HG02763 (cell line): ENCODE results near the gene BABAM2.
"Not testable (repeated sequence)": the region's sequence is repeated elsewhere in the genome, so short reads cannot be mapped to it uniquely, and the experiment has no call there.

Experiments used
- ATAC-seq: cut with Tn5 transposase; IDR thresholded peaks from one replicate; pipeline ENCODE4 v1.9.1; 2021; ENCODE audit warnings: mild to moderate bottlenecking, moderate library complexity; ENCODE audit not compliant: unreplicated experiment

The BABAM2 gene

DNA sequence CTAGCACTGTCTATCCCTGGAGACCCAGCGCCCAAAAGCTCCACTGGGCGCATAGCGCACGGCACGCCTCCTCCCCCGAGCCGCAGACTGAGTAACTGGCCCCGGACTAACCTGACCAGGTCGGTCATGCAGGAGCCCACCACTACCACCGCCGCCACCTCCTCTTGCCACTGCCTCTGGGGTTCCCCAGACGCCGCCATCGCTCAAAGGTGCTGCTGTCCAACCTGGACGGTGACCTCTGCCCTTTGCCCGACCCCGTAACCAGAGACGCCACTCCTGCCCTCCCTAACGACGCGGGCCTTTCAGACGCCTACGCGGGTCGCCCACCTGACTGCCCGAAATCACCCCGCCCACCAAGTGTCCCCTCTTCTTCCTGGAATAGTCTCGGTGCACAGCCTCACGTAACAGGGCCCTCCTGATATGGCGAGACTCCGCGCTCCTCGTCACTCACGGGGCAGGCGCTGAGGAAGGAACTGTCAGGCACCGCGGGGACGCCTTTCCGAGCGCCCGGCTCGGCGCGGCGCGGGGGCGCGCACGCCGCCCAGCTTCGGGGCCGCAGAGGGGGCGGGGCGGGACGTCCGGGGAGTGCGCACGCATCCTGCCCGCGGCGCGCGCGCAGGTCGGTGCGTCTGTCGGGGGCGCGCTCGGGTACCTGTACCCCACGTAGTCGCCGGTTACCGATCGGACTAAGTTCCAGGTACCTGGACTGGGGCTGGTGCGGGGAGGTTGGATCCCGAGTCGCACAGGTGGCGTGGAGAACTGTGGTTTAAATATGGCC lies at the start of gene BABAM2, which contains the start of gene RBKS:
TSS of gene BABAM2 (plus strand) at position 584 of the 778 bp plus-strand sequence. CDS start 3,828 bp downstream, outside the sequence.
TSS of gene RBKS (minus strand) at position 242 of the 778 bp plus-strand sequence. CDS start at position 200, 42 bp downstream.
- peak; percentile 75 for ATAC-seq

DNA sequence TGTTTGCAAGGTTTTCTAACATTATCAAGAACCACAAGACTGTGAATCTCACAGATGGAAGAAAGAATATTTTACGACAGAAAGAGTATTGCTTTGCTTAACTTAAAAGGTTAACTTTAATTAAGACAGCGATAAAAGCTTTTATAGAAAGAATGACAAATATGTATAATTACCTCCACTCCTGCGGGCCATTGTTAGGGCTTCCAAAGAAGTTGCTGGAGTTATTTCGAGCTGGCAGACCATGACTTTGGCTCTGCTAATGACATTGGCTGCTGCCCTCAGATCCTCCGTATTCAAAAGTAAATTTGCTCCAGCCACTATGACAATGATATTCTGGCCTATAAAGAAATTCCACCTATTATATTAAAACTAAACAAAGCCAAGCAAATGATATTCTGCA lies 47.6 kb upstream of the BABAM2 start:
- ATAC-seq = no peak

DNA sequence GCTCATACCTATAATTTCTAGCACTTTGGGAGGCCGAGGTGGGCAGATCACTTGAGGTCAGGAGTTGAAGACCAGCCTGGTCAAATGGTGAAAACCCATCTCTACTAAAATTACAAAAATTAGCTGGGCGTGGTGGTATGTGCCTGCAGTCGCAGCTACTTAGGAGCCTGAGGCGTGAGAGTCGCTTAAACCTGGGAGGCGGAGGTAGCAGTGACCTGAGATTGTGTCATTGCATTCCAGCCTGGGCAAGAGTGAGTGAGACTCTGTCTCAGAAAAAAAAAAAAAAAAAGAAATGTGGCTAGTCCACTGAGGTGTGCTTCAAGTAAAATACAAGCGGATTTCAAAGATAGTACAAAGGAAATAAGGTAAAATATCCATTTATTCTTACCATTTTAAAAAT lies 46.5 kb upstream of the BABAM2 start:
- no peak for ATAC-seq

DNA sequence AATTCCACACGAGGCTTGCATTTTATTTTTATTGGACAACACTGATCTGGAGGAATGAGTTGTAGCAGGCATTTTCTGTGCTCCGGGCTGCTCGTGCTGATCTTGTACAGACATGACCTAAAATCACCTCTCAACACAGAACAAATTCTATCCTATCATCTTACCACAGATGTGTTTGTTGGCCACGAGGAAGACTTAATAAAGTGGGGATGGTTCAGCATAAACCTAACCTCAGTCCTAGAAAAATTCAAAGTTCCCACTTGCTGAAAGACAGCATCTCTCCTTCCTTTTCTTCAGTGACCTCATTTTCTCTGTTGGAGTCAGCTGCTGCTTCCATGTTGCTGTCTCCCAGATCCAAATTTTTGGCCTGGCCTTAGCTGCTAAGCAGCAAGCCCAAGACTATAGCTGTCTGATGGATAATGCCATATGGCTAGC lies 45.7 kb upstream of the BABAM2 start:
- no peak for ATAC-seq

DNA sequence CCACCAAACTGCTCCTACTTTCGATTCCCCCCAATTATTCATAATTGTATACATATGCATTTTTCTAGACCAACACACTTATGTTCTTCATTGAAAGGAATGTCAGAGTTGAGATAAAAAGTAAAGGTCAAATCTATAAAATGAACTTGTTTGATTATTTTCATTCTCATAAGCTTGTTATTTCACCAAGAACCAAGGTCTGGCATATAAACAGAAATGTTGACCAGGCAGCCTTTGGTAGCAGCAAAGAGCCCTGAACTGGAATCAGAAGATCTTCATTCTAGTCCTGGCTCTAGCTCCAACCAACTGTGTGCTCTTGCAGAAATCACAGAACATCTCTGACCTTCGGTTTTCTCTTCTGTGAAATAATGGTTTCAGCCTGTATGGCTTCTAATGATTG lies 43.2 kb upstream of the BABAM2 start:
- ATAC-seq = no peak

DNA sequence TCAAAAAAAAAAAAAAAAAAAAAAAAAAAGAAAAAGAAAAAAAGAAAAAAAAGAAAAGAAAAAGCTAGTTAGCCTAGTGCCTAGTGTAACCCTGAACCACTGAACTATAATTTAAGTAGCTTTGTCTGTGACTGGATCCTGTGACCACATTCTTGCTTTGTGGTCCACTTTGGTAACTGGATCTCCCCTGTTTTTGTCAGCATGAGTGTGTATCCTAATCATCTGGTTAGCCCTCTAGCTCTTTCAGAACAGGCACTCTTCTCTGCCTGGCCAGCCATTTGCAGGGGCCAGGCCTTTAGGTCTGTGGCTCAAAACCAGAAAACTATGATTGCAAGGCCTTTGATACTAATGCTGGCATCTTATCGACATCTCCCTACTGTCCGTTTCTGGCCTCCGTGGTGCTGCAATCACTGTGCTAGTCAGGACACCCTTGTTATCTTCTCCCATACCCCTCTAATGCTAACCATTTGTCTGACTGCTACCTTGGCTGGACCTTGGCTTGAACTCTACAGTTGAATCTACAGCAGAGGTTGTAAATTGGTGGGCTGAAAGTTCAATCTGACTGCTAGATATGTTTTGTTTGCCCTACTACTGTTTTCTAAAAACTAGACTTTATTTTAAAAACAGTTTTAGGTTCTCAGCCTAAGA lies 40.8 kb upstream of the BABAM2 start:
- no peak for ATAC-seq

DNA sequence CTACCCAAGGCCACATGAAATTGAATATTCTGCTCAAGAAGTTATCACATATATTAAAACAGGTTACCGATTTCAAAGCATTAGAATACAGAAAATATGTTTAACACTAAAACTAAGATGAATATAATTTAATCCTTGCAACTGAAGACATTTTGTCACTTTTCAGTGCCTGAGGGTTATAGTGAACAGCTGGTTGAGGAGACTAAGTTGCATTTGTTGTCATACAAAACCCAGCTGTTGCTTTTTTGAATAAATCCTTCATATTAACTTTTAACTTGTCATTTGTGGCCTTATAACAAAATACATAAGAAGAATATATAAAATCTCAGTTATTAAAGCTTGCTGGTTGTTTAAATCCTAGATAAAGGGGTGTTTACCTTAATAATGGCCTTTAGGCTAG lies 37.8 kb upstream of the BABAM2 start:
- ATAC-seq = no peak

DNA sequence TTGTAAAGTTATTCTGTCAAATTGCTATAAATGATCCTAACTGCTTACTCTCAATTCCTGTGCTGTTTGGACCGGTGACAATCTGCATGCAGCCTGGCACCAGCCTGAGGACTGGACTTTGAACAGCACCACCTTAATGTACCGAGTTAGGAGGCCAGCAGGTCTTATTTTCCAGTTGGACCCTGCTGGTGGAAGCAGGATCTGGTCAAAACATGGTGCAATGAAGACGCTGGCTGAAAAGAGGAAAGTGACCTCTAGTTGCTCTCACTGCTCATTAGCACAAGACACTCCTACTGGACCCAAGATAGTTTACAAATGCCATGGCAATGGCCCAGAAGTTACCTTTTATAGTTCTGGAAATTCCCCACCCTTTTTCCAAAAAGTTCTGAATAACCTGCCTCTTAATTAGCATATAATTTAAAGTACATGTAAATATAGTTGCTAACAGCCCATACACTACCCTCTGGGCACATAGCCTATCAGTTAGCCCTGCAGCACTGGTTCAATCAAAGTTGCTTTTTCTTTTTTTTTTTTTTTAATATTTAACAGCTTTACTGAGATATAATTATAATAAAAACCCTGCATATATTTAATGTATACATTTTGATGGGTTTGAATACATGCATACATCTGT lies 36.2 kb upstream of the BABAM2 start:
- no peak for ATAC-seq

DNA sequence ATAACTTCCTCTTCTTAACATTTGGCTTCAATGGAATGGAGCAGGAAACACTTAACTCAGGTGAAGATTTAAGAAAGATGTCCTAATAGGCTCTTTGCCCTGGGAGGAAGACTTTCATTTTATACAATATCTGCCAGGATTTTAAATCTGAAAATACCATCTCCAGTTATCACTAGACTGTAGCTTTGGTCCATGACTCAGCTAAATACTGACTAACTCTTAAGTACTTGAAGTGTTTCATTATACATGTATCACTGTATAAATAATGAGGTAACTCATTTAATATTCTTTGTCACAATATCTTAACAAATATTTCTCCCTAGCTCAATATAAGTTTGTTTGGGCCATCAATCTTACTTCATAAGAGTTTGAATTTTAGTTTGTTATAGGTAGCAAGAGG lies 35.1 kb upstream of the BABAM2 start:
- ATAC-seq = no peak

DNA sequence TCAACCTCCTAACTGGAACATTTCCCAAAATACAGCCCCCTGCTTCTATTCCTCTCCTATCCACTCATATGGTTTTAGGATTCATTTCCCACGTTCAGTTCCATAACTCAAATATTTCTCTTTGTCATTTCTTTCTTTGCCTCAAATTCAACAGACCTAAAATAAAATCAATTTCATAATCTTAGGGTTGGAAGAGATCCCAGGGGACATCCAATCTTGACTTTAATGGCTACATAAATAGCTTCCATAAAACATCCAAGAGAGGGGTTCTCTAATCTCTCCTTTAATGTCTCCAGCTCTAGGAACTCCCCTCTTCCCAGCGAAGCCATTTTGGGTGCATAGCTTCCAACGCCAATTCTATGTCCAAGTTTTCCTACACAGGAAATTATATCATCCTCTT lies 34.1 kb upstream of the BABAM2 start:
- ATAC-seq = no peak

DNA sequence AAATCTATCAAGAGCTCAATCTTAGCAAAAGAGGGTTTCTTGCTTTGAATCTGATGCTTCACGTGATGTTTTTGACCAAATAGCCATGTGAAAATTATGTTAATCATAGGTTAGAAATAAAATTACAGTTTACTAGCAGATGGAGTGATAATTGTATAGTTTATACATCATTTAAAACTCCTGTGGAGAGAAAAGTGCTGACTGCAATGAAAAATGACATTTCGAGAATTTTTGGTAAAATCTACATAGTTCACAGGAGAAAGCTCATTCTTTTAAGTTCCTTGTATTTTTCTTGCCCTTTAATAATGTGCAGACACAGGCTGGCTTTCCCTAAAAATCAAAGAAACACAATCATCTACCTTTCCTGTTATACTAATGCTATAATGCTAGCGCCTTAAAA lies 33.6 kb upstream of the BABAM2 start:
- no peak for ATAC-seq

DNA sequence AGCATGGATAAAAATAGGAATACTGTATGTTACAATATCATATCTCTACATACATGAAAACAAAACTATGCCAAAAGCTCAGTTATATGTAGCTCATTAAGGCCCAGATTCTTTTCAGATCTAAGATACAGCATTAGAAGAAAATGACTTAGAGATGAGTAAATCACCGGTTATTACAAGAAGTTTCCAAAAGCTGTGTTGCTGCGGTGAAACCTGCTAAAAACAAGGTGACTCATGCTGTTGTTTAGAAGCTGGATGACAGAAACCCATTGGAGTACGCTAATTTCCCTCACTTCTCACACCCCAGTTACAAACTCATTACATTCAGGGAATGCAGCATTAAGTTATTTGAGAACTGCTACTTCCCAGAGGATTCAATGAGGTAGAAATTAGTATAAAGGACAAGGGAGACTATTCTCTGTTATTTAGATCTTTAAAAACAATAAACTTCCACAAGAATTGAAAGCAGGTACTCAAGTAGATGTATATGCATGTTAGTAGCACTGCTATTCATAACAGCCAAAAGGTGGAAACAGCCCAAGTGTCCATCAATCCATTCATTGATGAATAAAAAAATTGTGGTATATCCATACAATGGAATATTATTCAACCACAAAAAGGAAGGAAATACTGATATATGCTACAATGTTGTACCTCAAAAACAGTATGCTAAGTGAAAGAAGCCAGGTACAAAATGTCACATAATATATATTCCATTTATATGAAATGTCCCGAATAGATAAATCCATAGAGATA lies 32.9 kb upstream of the BABAM2 start:
- no peak for ATAC-seq

DNA sequence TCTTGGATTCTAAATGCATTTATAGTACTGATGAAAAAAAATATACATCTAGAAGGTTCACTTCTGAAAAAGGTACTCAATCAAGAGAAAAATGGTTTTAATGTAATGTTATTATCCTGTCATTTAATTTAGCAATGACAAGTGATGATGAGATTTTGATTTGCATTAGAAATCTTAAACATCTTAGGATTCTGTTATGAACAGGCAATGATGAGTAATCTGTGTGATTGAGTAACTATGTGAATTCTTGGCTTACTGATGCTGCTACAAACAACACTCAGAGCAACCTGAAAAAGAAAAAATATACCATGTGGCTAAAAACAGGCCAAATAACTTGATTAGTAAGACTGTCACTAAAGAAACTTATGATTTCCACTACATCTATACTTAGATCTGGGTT lies 30.4 kb upstream of the BABAM2 start:
- no peak for ATAC-seq

DNA sequence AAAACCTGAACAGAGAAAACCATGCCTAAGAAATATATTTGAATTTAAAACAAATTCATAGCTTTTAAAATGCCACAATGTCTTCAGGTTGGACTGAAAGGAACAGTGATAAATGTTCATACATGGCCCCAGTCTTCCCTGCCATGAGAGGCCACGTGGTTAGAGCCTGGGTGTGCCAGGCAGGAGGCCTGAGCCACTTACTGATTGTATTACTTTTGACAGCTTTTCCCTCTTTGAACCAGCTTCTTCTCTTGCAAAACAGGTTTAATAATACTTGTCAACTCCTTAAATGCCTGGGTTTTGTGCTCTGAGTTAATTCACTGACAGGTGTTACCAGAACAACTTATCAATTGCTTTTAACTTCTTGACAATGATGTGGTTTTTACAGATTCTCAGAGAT lies 27.4 kb upstream of the BABAM2 start:
- no peak for ATAC-seq

DNA sequence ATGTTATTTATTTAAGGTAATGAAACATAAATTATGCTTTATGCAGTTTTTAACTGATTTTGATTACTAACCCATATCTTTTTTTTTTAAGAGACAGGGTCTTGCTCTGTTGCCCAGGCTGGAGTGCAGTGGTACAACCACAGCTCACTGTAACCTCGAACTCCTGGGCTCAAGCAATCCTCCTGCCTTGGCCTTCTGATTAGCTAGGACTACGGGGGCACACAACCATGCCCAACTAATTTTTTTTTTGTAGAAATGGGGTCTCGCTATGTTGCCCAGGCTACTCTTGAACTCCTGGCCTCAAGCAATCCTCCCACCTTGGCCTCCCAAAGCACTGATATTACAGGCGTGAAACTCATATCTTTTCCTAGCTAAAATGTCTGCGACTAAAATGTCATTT lies 26.6 kb upstream of the BABAM2 start:
- ATAC-seq = not testable (repeated sequence)

DNA sequence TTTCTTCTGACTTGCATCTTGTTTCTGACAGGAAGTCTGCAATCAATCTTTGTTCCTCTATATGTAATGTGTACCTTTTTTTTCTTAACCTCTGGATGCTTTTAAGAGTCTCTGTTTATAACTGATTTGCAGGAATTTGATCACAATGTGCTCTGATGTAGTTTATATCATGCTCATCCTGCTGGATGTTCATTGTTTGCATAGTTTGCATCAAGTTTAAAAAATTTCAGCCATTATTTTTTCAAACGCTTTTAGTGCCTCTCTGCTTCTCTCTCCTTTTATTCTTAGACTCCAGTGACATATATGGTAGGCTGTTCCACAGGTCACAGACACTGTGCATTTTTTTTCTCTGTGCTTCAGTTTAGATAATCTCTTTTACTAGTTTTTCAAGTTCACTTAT lies 24.3 kb upstream of the BABAM2 start:
- no peak for ATAC-seq

DNA sequence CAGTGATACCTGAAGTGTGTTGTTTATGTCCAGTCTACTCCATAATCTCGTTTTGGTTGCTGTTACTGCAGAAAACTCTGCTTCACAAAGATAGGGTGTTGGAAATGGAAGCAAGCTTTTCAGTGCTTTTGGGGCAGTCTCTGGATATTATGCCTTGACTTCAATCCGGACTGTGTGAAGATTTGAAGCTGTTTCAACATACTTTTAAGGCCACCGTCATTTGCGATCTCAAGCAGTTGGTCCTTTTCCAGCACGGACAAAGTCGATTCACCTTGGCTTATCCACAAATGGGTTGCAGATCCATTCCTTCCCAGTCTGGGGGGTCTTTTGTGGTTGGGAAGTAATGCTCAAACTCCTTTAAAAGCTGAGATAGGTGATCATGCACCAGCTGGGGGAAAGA lies 20.8 kb upstream of the BABAM2 start:
- ATAC-seq = no peak

DNA sequence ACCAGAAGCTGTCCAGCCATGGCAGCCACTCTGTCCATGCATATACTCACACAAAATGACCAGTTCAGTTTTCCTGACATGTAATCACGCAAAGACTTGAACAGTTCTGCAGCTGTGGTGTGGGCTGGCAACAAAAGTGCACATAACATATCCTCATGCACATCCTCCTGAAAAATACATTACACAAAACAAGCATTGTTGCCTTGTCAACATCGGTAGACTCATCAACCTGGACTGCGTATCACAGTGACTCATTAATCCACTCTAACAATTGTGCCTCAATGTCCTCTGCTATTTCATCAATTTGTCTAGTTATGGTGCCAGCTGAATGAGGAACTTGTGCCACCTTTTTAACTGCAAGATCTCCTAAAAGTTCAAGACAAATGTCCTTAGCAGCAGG lies 19.8 kb upstream of the BABAM2 start:
- ATAC-seq = no peak

DNA sequence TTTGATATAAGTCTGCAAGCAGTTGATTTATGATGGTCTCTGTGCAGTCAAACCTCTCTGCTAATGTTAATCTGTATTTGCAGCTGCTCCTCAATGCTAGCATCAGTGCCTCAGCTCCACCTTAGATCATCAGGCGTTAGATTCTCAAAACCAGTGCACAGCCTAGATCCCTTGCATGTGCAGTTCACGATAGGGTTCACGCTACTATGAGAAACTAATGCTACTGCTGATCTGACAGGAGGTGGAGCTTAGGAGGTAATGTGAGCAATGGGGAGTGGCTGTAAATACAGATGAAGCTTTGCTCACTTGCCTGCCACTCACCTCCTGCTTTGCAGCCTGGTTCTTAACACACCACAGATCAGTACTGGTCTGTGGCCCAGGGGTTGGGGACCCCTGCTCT lies 18.7 kb upstream of the BABAM2 start:
- ATAC-seq = no peak

DNA sequence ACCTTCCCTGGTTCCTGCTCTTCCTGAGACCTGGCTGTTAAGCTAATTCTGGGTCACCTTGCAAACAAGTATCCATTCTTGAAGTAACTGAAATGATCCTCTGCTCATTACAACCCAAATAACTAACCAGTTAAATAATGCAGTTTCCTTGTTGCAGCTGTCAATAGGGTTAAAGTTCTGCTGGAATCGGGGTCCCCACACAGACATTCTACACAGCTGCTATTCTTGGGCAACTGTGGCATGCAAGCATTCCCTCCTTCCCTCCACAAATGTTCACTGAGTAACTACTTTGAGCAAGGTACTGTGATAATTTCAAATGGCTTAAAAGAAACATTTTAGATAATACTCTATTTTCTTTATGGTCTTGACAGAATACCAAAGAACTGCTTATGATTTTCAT lies 17.4 kb upstream of the BABAM2 start:
- ATAC-seq = no peak
